Heart left ventricle (tissue), 16 donors: ENCODE results near the gene MICOS13. TPM values are rescaled to one million over a fixed set of nuclear protein-coding genes. Genes with fewer than 3 reads are reported as not detected.

Experiments used
- ATAC-seq, 4 donors: fragments of 200-7000 bp; cut with Tn5 transposase; one replicate each; pipeline ENCODE4 v1.9.1; 2020 to 2022; ENCODE audit warnings: moderate library complexity in 4 of 4, mild to moderate bottlenecking in 3 of 4, moderate number of reproducible peaks in 1 of 4
- DNase-seq, 5 donors: peaks; one replicate each; pipeline ENCODE4 v3.0.0-alpha.2; 2020
- H3K27ac ChIP-seq, 12 donors: fragments of 200-600 bp; sonication (generic) in 4 of 12; one replicate each; pipeline versions ENCODE4 v1.5.0 to v1.8.0; 2016 to 2022; ENCODE audit warnings: mild to moderate bottlenecking in 2 of 12
- H3K27me3 ChIP-seq, 9 donors: fragments of 200-600 bp; sonication (generic) in 2 of 9; one replicate each; pipeline versions ENCODE4 v1.5.1 to v1.8.0; 2016 to 2022; ENCODE audit warnings: mild to moderate bottlenecking in 3 of 9
- H3K36me3 ChIP-seq, 9 donors: fragments of 200-600 bp; sonication (generic) in 2 of 9; one replicate each; pipeline versions ENCODE4 v1.5.0 to v1.8.0; 2018 to 2022; ENCODE audit warnings: mild to moderate bottlenecking in 2 of 9
- H3K4me1 ChIP-seq, 12 donors: fragments of 200-600 bp; sonication (generic) in 4 of 12; one replicate each; pipeline versions ENCODE4 v1.5.0 to v1.8.0; 2016 to 2022; ENCODE audit warnings: mild to moderate bottlenecking in 3 of 12
- H3K4me3 ChIP-seq, 12 donors: fragments of 200-600 bp; sonication (generic) in 4 of 12; one replicate each; pipeline versions ENCODE4 v1.5.0 to v1.8.0; 2017 to 2022; ENCODE audit warnings: mild to moderate bottlenecking in 9 of 12, moderate library complexity in 4 of 12
- H3K9me3 ChIP-seq, 12 donors: fragments of 200-600 bp; sonication (generic) in 4 of 12; one replicate each; pipeline versions ENCODE4 v1.5.0 to v1.8.0; 2016 to 2022; ENCODE audit warnings: mild to moderate bottlenecking in 1 of 12
- CTCF ChIP-seq, 12 donors: fragments of 200-600 bp; sonication (generic) in 4 of 12; IDR thresholded peaks; one replicate each; pipeline versions ENCODE4 v1.5.0 to v1.8.0; 2018 to 2022; ENCODE audit warnings: antibody characterized with exemption in 12 of 12, mild to moderate bottlenecking in 5 of 12
- POLR2A ChIP-seq, 2 donors: fragments of 450-650 bp; IDR thresholded peaks; one replicate each; pipeline ENCODE4 v1.6.1; 2017; ENCODE audit warnings: antibody characterized with exemption in 2 of 2, mild to moderate bottlenecking in 2 of 2, moderate library complexity in 2 of 2
- WGBS, 4 donors: extraction: QIAGEN DNeasy Blood & Tissue Kit in 2 of 4; methylation state at CpG; one replicate each; pipeline versions ENCODE4 v1.1.5 to v1.1.7; 2013 to 2018; 5-methylcytosine and 5-hydroxymethylcytosine counted together
- intact Hi-C, 10 donors: fragments of 100-400 bp; cut with DNase I; formaldehyde crosslinking; loops; one replicate each; pipeline versions ENCODE4 v1.11.1 to v1.14.2; 2022
- polyA plus RNA-seq, 2 donors: library from polyadenylated mRNA; stranded (reverse); fragments of 200-250 nt; gene quantifications; one replicate each; pipeline ENCODE4 v1.2.3, GENCODE V29; 2013
- total RNA-seq, 9 donors: library from RNA; depleted of rRNA in 2 of 9; stranded (reverse); fragments of >200 nt in 2 of 9; fragmentation: NEBNext Ultra II Directional in 3 of 9; extraction: Animal tissue kit (Norgen Biotek cat#: 25700) in 3 of 9; gene quantifications; one replicate each; pipeline versions ENCODE4 v1.1.0 to v1.2.4, GENCODE V29; 2016 to 2023
- donor health status: ischemic (EF 13 %, LVEDD 7.1; RV severe dilation, severe dysfunction).
- donor health status: healthy with polysubstance abuse.
- donor health status: DM: no; HTN: yes; CAD: no.
- donor health status: DM: no; HTN: no; CAD: no.
- donor health status: ischemic (EF 25% LVEDD 6.9; RV normal size, moderate dysfunction).
- donor health status: ischemic (EF 25% LVEDD 5.7; RV mildly dilated, moderate dysfunction).
- donor health status: healthy.
- donor health status: DM: yes; HTN: yes; CAD: no.
- donor health status: ischemic (EF 35%, LVEDD 5.7; RV mildly dilated, moderate dysfunction).
- donor health status: nonischemic (EF 11% LVEDD 7.7; RV severe dilation, severe dysfunction).
- donor health status: DM: yes; HTN: yes; CAD: no.
- donor health status: PGD.
- donor health status: ischemic (EF 29% LVEDD 5.4; RV normal size, mild dysfunction).
- donor health status: nonischemic (EF 23%, LVEDD 6.1; RV moderate dilation, normal function).

MICOS13 gene
- total and polyA plus RNA-seq, 11 donors, result 103 to 435 (median 142) TPM

- no peak for DNase-seq
- intact Hi-C loops, result no loop called here
- Histone ChIP-seq H3K27me3 (no peaks in the 10 kb centered on the region), H3K27ac (peak overlapping the region in 3 of 12 donors; percentile 56 to 98 (median 97)), H3K9me3 (no peaks in the 10 kb centered on the region), H3K36me3 (peaks cover 0 to 31% (median 17%) of the 10 kb centered on the region in 9 donors), H3K4me1 (peaks cover 2 to 38% (median 22%) of the 10 kb centered on the region in 12 donors), H3K4me3 (no peak overlapping the region)
- no peak for ATAC-seq
- TF ChIP-seq POLR2A (IDR thresholded peaks at IDR 0.05) (no peak), CTCF (IDR thresholded peaks at IDR 0.05) (no peak)
- WGBS, 4 donors, result 76 to 82% (median 80%) methylated on average over 7 to 8 of the region's 8 CpGs
These were observed 37.1 kb upstream of the MICOS13 start for GRCh38 chr19:5717215-5717935.

GRCh38 chr19:5714816-5715215, 34.5 kb upstream of the MICOS13 start:
- intact Hi-C loops, result no loop called here
- no peak for DNase-seq
- H3K27me3 ChIP-seq, result no peaks in the 10 kb centered on the region
- TF ChIP-seq CTCF (IDR thresholded peaks at IDR 0.05), result no peak
- TF ChIP-seq POLR2A (IDR thresholded peaks at IDR 0.05), result no peak
- peaks cover 2 to 34% (median 20%) of the 10 kb centered on the region in 12 donors for H3K4me1 ChIP-seq
- WGBS, 4 donors, result 48 to 63% (median 61%) methylated on average over 10 of the region's 10 CpGs
- peak overlapping the region in 3 of 12 donors; percentile 20 to 52 (median 29) for H3K27ac ChIP-seq
- H3K9me3 ChIP-seq, result no peaks in the 10 kb centered on the region
- H3K4me3 ChIP-seq, result no peak overlapping the region
- ATAC-seq, result peak in 2 of 4 donors; percentile 10 to 74
- peaks cover 0 to 57% (median 42%) of the 10 kb centered on the region in 9 donors for H3K36me3 ChIP-seq

GRCh38 chr19:5713228-5713627, 32.9 kb upstream of the MICOS13 start:
- Histone ChIP-seq H3K9me3 (no peaks in the 10 kb centered on the region), H3K27me3 (no peaks in the 10 kb centered on the region), H3K4me3 (no peak overlapping the region), H3K36me3 (peaks cover 0 to 72% (median 56%) of the 10 kb centered on the region in 9 donors), H3K4me1 (peaks cover 0 to 21% (median 8%) of the 10 kb centered on the region in 12 donors), H3K27ac (no peak overlapping the region)
- no peak for TF ChIP-seq CTCF (IDR thresholded peaks at IDR 0.05)
- 87 to 97% (median 93%) methylated on average over 9 of the region's 9 CpGs for WGBS, 4 donors
- ATAC-seq (no peak), DNase-seq (no peak)
- intact Hi-C loops, result no loop called here

GRCh38 chr19:5711713-5712161, 31.4 kb upstream of the MICOS13 start:
- WGBS, 4 donors, result 84 to 91% (median 89%) methylated on average over 25 of the region's 25 CpGs
- Histone ChIP-seq H3K4me3 (no peak overlapping the region), H3K36me3 (peaks cover 0 to 75% (median 70%) of the 10 kb centered on the region in 9 donors), H3K27ac (no peak overlapping the region), H3K4me1 (peaks cover 0 to 6% (median 0%) of the 10 kb centered on the region in 12 donors), H3K9me3 (no peaks in the 10 kb centered on the region), H3K27me3 (no peaks in the 10 kb centered on the region)
- TF ChIP-seq POLR2A (IDR thresholded peaks at IDR 0.05) (no peak), CTCF (IDR thresholded peaks at IDR 0.05) (no peak)
- intact Hi-C loops, result no loop called here
- DNase-seq (no peak), ATAC-seq (no peak)
